HEK293T (cell line): ENCODE measurements around the gene IZUMO1.

Experiments used
- ELF4 ChIP-seq: fragments of 450-650 bp; IDR thresholded peaks from 2 replicates; pipeline ENCODE4 v1.6.1; 2017; ENCODE audit warnings: antibody characterized with exemption
- SUZ12 ChIP-seq: fragments of 450-650 bp; IDR thresholded peaks from 2 replicates; pipeline ENCODE4 v1.6.1; 2016; ENCODE audit warnings: mild to moderate bottlenecking

DNA sequence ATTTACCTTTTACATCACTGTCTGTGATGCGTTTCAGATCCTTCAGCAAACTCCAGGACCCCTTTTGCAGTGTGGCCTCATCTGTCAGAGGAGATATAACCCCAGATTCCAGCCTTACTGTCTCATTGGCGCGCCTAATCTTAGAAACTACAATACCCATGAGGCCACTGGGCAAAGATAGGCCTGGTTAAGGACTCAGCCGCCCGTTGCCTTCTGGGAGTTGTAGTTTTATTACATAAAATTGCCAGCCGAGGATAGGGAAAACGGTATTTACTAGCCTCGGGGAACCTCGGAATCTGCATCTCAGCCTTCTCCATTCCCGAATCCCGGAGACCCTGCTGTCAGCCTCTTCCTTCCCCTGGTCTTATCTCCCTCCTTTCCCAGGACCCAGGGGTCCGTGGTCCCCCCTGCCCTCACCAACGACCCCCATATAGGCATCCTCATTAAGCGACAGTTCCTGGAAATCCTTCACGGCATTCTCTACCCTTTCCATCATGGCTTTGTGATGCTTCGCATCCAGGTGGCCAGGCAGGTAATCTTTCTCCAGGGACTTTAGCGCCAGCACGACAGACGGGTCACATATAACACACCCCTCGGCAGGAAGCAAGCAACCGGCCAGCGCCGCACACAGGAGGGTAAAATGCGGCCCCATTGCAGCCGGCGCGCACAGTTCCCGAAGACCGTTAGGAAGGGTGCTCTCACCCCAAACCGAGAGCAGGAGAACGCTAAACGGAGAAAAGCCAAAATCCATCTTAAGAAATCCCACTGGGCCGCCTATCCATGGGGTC is 1.3 kb downstream of the IZUMO1 start:
- TF ChIP-seq SUZ12 (peak; percentile 96), ELF4 (no peak)
